ENCODE results near the gene PRDM11.

PRDM11 gene

GRCh38 chr11:45211732-45212131 is 65.3 kb downstream of the PRDM11 start:
- Histone ChIP-seq H3K9ac (ENCODE audit: low read depth, low read length) (no peak overlapping the region), H3K9me3 (ENCODE audit: control insufficient read depth, insufficient read depth, low read length) (no peaks in the 10 kb centered on the region), H3K36me3 (ENCODE audit: insufficient read depth, low read length) (no peaks in the 10 kb centered on the region), H3K4me1 (ENCODE audit: insufficient read depth, low read length) (peaks cover 3% of the 10 kb centered on the region; the same call in 1 of the 2 replicates)

- Histone ChIP-seq H3K4me1 (ENCODE audit: insufficient read depth, low read length) (peaks cover 3% of the 10 kb centered on the region; the same call in 1 of the 2 replicates), H3K9ac (ENCODE audit: low read depth, low read length) (no peak overlapping the region), H3K9me3 (ENCODE audit: control insufficient read depth, insufficient read depth, low read length) (no peaks in the 10 kb centered on the region), H3K36me3 (ENCODE audit: insufficient read depth, low read length) (no peaks in the 10 kb centered on the region)
These were observed 66.3 kb downstream of the PRDM11 start for GRCh38 chr11:45212566-45213315.

GRCh38 chr11:45213316-45213665 is 66.9 kb downstream of the PRDM11 start:
- Histone ChIP-seq H3K9ac (ENCODE audit: low read depth, low read length) (no peak overlapping the region), H3K4me1 (ENCODE audit: insufficient read depth, low read length) (peaks cover 3% of the 10 kb centered on the region; the same call in 1 of the 2 replicates), H3K9me3 (ENCODE audit: control insufficient read depth, insufficient read depth, low read length) (no peaks in the 10 kb centered on the region), H3K36me3 (ENCODE audit: insufficient read depth, low read length) (no peaks in the 10 kb centered on the region)

- Histone ChIP-seq H3K9ac (ENCODE audit: low read depth, low read length) (no peak overlapping the region), H3K4me1 (ENCODE audit: insufficient read depth, low read length) (peaks cover 3% of the 10 kb centered on the region; the same call in 1 of the 2 replicates), H3K36me3 (ENCODE audit: insufficient read depth, low read length) (no peaks in the 10 kb centered on the region), H3K9me3 (ENCODE audit: control insufficient read depth, insufficient read depth, low read length) (no peaks in the 10 kb centered on the region)
These were observed 67.3 kb downstream of the PRDM11 start for GRCh38 chr11:45213717-45214116.

- Histone ChIP-seq H3K4me1 (ENCODE audit: insufficient read depth, low read length) (peaks cover 3% of the 10 kb centered on the region; the same call in 1 of the 2 replicates), H3K9me3 (ENCODE audit: control insufficient read depth, insufficient read depth, low read length) (no peaks in the 10 kb centered on the region), H3K9ac (ENCODE audit: low read depth, low read length) (no peak overlapping the region), H3K36me3 (ENCODE audit: insufficient read depth, low read length) (no peaks in the 10 kb centered on the region)
These were observed 68.8 kb downstream of the PRDM11 start for GRCh38 chr11:45215098-45215865.

- H3K36me3 ChIP-seq (ENCODE audit: insufficient read depth, low read length), result no peaks in the 10 kb centered on the region
- H3K9me3 ChIP-seq (ENCODE audit: control insufficient read depth, insufficient read depth, low read length), result no peaks in the 10 kb centered on the region
- H3K4me1 ChIP-seq (ENCODE audit: insufficient read depth, low read length), result no peaks in the 10 kb centered on the region
- H3K9ac ChIP-seq (ENCODE audit: low read depth, low read length), result no peak overlapping the region
These were observed 69.6 kb downstream of the PRDM11 start for GRCh38 chr11:45216031-45216430.

GRCh38 chr11:45216901-45217300 is 70.5 kb downstream of the PRDM11 start:
- H3K4me1 ChIP-seq (ENCODE audit: insufficient read depth, low read length), result no peaks in the 10 kb centered on the region

GRCh38 chr11:45217991-45218390 is 71.6 kb downstream of the PRDM11 start:
- Histone ChIP-seq H3K4me1 (ENCODE audit: insufficient read depth, low read length) (no peaks in the 10 kb centered on the region), H3K36me3 (ENCODE audit: insufficient read depth, low read length) (no peaks in the 10 kb centered on the region), H3K9me3 (ENCODE audit: control insufficient read depth, insufficient read depth, low read length) (no peaks in the 10 kb centered on the region), H3K9ac (ENCODE audit: low read depth, low read length) (no peak overlapping the region)

More at GRCh38 chr11:45216901-45217300, 70.5 kb downstream of the PRDM11 start:
- Histone ChIP-seq H3K9me3 (ENCODE audit: control insufficient read depth, insufficient read depth, low read length) (no peaks in the 10 kb centered on the region), H3K36me3 (ENCODE audit: insufficient read depth, low read length) (no peaks in the 10 kb centered on the region), H3K9ac (ENCODE audit: low read depth, low read length) (no peak overlapping the region)

- no peaks in the 10 kb centered on the region for H3K36me3 ChIP-seq (ENCODE audit: insufficient read depth, low read length)
- H3K9ac ChIP-seq (ENCODE audit: low read depth, low read length), result no peak overlapping the region
- no peaks in the 10 kb centered on the region for H3K4me1 ChIP-seq (ENCODE audit: insufficient read depth, low read length)
- no peaks in the 10 kb centered on the region for H3K9me3 ChIP-seq (ENCODE audit: control insufficient read depth, insufficient read depth, low read length)
These were observed 72.3 kb downstream of the PRDM11 start for GRCh38 chr11:45218705-45219104.

- no peaks in the 10 kb centered on the region for H3K36me3 ChIP-seq (ENCODE audit: insufficient read depth, low read length)
- no peak overlapping the region for H3K9ac ChIP-seq (ENCODE audit: low read depth, low read length)
- H3K9me3 ChIP-seq (ENCODE audit: control insufficient read depth, insufficient read depth, low read length), result no peaks in the 10 kb centered on the region
- no peaks in the 10 kb centered on the region for H3K4me1 ChIP-seq (ENCODE audit: insufficient read depth, low read length)
These were observed 73.0 kb downstream of the PRDM11 start for GRCh38 chr11:45219411-45219810.

GRCh38 chr11:45223496-45223895 is 77.1 kb downstream of the PRDM11 start:
- Histone ChIP-seq H3K9ac (ENCODE audit: low read depth, low read length) (no peak overlapping the region), H3K36me3 (ENCODE audit: insufficient read depth, low read length) (no peaks in the 10 kb centered on the region), H3K9me3 (ENCODE audit: control insufficient read depth, insufficient read depth, low read length) (no peaks in the 10 kb centered on the region), H3K4me1 (ENCODE audit: insufficient read depth, low read length) (no peaks in the 10 kb centered on the region)

GRCh38 chr11:45224766-45225165 is 78.3 kb downstream of the PRDM11 start:
- H3K36me3 ChIP-seq (ENCODE audit: insufficient read depth, low read length), result no peaks in the 10 kb centered on the region
- no peak overlapping the region for H3K9ac ChIP-seq (ENCODE audit: low read depth, low read length)

GRCh38 chr11:45225277-45225676 is 78.8 kb downstream of the PRDM11 start:
- H3K36me3 ChIP-seq (ENCODE audit: insufficient read depth, low read length), result no peaks in the 10 kb centered on the region

More at GRCh38 chr11:45224766-45225165, 78.3 kb downstream of the PRDM11 start:
- H3K9me3 ChIP-seq (ENCODE audit: control insufficient read depth, insufficient read depth, low read length), result no peaks in the 10 kb centered on the region
- no peaks in the 10 kb centered on the region for H3K4me1 ChIP-seq (ENCODE audit: insufficient read depth, low read length)

GRCh38 chr11:45225961-45226871 is 79.8 kb downstream of the PRDM11 start:
- Histone ChIP-seq H3K9ac (ENCODE audit: low read depth, low read length) (no peak overlapping the region), H3K4me1 (ENCODE audit: insufficient read depth, low read length) (no peaks in the 10 kb centered on the region), H3K9me3 (ENCODE audit: control insufficient read depth, insufficient read depth, low read length) (no peaks in the 10 kb centered on the region), H3K36me3 (ENCODE audit: insufficient read depth, low read length) (no peaks in the 10 kb centered on the region)

More at GRCh38 chr11:45225277-45225676, 78.8 kb downstream of the PRDM11 start:
- Histone ChIP-seq H3K4me1 (ENCODE audit: insufficient read depth, low read length) (no peaks in the 10 kb centered on the region), H3K9me3 (ENCODE audit: control insufficient read depth, insufficient read depth, low read length) (no peaks in the 10 kb centered on the region), H3K9ac (ENCODE audit: low read depth, low read length) (no peak overlapping the region)
